Osteoblast (primary cell): ENCODE measurements around the gene PUS10. TPM values are rescaled to one million over a fixed set of nuclear protein-coding genes. Genes with fewer than 3 reads are reported as not detected.
"Not testable (repeated sequence)": the region's sequence is repeated elsewhere in the genome, so short reads cannot be mapped to it uniquely, and the experiment has no call there.

Experiments
- DNase-seq: peaks from one replicate; pipeline ENCODE4 v3.0.0; 2011; ENCODE audit warnings: low spot score, mixed read lengths; ENCODE audit not compliant: insufficient read length; ENCODE audit errors: missing footprints
- H2AFZ ChIP-seq: 2 replicates; pipeline ENCODE4 v1.6.0; 2011; ENCODE audit warnings: mild to moderate bottlenecking, low read length
- H3K27ac ChIP-seq: 2 replicates; pipeline ENCODE4 v1.5.1; 2011; ENCODE audit warnings: mild to moderate bottlenecking, low read depth, low read length, moderate library complexity
- H3K27me3 ChIP-seq: 2 replicates; pipeline ENCODE4 v1.6.0; 2012; ENCODE audit warnings: mild to moderate bottlenecking, control low read depth, inconsistent platforms, low read length, moderate library complexity; ENCODE audit not compliant: insufficient read depth
- H3K36me3 ChIP-seq: 2 replicates; pipeline ENCODE4 v1.5.1; 2011; ENCODE audit warnings: mild to moderate bottlenecking, low read length, control low read depth, moderate library complexity; ENCODE audit not compliant: insufficient read depth
- H3K4me1 ChIP-seq: 2 replicates; pipeline ENCODE4 v1.5.1; 2011; ENCODE audit warnings: mild to moderate bottlenecking, low read length, control low read depth, moderate library complexity; ENCODE audit not compliant: insufficient read depth
- H3K4me2 ChIP-seq: 2 replicates; pipeline ENCODE4 v1.6.0; 2011; ENCODE audit warnings: mild to moderate bottlenecking, low read length; ENCODE audit not compliant: insufficient read depth
- H3K4me3 ChIP-seq: fragments of 200-600 bp; sonication (generic); 3 replicates; pipeline ENCODE4 v1.5.1; 2012; ENCODE audit warnings: mild to moderate bottlenecking, low read length, inconsistent platforms; ENCODE audit not compliant: insufficient read depth
- H3K79me2 ChIP-seq: 2 replicates; pipeline ENCODE4 v1.6.0; 2012; ENCODE audit warnings: mild to moderate bottlenecking, low read length, control low read depth, inconsistent platforms; ENCODE audit not compliant: insufficient read depth
- H3K9me3 ChIP-seq: 2 replicates; pipeline ENCODE4 v1.5.1; 2011; ENCODE audit warnings: low read depth, low read length, control low read depth
- H4K20me1 ChIP-seq: 2 replicates; pipeline ENCODE4 v1.6.0; 2012; ENCODE audit warnings: mild to moderate bottlenecking, low read length, control low read depth; ENCODE audit not compliant: insufficient read depth
- total RNA-seq: library from RNA; depleted of rRNA; stranded (reverse); fragments of >200 nt; gene quantifications from 2 replicates; pipeline ENCODE4 v1.2.3, GENCODE V29; 2012
- TF ChIP-seq, protein P1 (sequence below): IDR thresholded peaks from 2 replicates; pipeline ENCODE4 v1.5.1; 2011; ENCODE audit warnings: mild to moderate bottlenecking, low read depth, low read length, moderate library complexity; ENCODE audit errors: extremely low read depth

PUS10 gene
- total RNA-seq, 1 donor = 5.8 TPM

- Histone ChIP-seq H3K9me3 (no peaks in the 10 kb centered on the region), H3K4me2 (no peak overlapping the region), H3K27ac (no peak overlapping the region), H3K79me2 (peaks cover 3% of the 10 kb centered on the region), H4K20me1 (peaks cover 6% of the 10 kb centered on the region), H3K36me3 (peaks cover 27% of the 10 kb centered on the region), H3K4me1 (no peaks in the 10 kb centered on the region), H3K4me3 (no peak overlapping the region), H3K27me3 (no peaks in the 10 kb centered on the region), H2AFZ (no peak overlapping the region)
- DNase-seq = no peak
- TF ChIP-seq, protein P1, sequence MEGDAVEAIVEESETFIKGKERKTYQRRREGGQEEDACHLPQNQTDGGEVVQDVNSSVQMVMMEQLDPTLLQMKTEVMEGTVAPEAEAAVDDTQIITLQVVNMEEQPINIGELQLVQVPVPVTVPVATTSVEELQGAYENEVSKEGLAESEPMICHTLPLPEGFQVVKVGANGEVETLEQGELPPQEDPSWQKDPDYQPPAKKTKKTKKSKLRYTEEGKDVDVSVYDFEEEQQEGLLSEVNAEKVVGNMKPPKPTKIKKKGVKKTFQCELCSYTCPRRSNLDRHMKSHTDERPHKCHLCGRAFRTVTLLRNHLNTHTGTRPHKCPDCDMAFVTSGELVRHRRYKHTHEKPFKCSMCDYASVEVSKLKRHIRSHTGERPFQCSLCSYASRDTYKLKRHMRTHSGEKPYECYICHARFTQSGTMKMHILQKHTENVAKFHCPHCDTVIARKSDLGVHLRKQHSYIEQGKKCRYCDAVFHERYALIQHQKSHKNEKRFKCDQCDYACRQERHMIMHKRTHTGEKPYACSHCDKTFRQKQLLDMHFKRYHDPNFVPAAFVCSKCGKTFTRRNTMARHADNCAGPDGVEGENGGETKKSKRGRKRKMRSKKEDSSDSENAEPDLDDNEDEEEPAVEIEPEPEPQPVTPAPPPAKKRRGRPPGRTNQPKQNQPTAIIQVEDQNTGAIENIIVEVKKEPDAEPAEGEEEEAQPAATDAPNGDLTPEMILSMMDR = no peak
Observed at GRCh38 chr2:61044636-61045035, 26.6 kb upstream of the PUS10 start.

DNA sequence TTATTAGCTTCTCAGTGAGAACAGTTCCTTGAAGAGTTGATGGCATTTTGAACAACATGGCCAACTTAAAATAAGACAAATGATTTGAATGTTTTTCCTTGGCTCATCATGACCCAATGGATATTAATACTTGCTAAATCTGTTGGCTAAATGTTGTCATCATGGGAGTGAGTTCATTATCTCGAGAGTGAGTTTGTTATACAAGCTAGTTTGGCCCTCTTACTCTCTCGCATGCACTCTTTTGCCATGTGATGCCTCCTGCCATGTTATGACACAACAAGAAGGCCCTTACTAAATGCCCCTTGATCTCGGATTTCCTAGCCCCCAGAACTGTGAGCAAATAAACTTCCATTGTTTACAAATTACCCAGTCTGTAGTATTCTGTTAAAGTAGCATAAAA, 24.8 kb upstream of the PUS10 start:
- H4K20me1 ChIP-seq = peaks cover 6% of the 10 kb centered on the region
- no peak overlapping the region for H3K4me2 ChIP-seq
- no peak overlapping the region for H2AFZ ChIP-seq
- no peak overlapping the region for H3K4me3 ChIP-seq
- no peaks in the 10 kb centered on the region for H3K4me1 ChIP-seq
- TF ChIP-seq, protein P1 = no peak
- H3K9me3 ChIP-seq = no peaks in the 10 kb centered on the region
- no peak for DNase-seq
- no peak overlapping the region for H3K27ac ChIP-seq
- H3K79me2 ChIP-seq = peaks cover 3% of the 10 kb centered on the region
- H3K36me3 ChIP-seq = peaks cover 11% of the 10 kb centered on the region
- no peaks in the 10 kb centered on the region for H3K27me3 ChIP-seq

DNA sequence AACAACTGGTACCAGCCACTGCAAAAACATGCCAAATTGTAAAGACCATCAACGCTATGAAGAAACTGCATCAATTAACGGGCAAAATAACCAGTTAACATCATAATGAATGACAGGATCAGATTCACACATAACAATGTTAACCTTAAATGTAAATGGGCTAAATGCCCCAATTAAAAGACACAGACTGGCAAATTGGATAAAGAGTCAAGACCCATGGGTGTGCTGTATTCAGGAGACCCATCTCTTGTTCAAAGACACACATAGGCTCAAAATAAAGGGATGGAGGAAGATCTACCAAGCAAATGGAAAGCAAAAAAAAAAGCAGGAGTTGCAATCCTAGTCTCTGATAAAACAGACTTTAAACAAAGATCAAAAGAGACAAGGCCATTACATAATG, 18.6 kb upstream of the PUS10 start:
- not testable (repeated sequence) for H3K4me1 ChIP-seq

DNA sequence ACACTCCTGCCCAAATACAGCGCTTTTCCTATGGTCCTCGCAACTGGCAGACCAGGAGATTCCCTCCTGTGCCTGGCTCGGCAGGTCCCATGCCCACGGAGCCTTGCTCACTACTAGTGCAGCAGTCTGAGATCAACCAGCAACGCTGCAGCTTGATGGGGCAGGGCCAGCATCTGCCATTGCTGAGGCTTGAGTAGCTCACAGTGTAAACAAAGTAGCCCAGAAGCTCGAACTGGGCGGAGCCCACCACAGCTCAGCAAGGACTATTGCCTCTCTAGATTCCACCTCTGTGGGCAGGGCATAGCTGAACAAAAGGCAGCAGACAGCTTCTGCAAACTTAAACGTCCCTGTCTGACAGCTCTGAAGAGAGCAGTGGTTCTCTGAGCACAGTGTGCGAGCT, 16.5 kb upstream of the PUS10 start:
- H3K27me3 ChIP-seq, H3K4me3 ChIP-seq, H3K4me1 ChIP-seq, DNase-seq, H3K4me2 ChIP-seq, H3K79me2 ChIP-seq, H4K20me1 ChIP-seq, H3K27ac ChIP-seq, H2AFZ ChIP-seq, H3K9me3 ChIP-seq: not testable (repeated sequence)
- peaks cover 34% of the 10 kb centered on the region for H3K36me3 ChIP-seq

More for the DNA sequence above, 18.6 kb upstream of the PUS10 start:
- H3K79me2 ChIP-seq, DNase-seq, H3K4me3 ChIP-seq, H3K4me2 ChIP-seq, H3K9me3 ChIP-seq, H3K27me3 ChIP-seq, H4K20me1 ChIP-seq, H3K27ac ChIP-seq, H2AFZ ChIP-seq: not testable (repeated sequence)
- H3K36me3 ChIP-seq = peaks cover 29% of the 10 kb centered on the region

GRCh38 chr2:61029533-61029932, 11.5 kb upstream of the PUS10 start:
- Histone ChIP-seq H3K4me1 (no peaks in the 10 kb centered on the region), H3K9me3 (no peaks in the 10 kb centered on the region), H3K27me3 (no peaks in the 10 kb centered on the region), H3K4me2 (no peak overlapping the region), H3K27ac (no peak overlapping the region), H3K36me3 (peaks cover 24% of the 10 kb centered on the region), H2AFZ (no peak overlapping the region), H3K79me2 (peaks cover 43% of the 10 kb centered on the region), H3K4me3 (no peak overlapping the region), H4K20me1 (peaks cover 7% of the 10 kb centered on the region)
- no peak for DNase-seq
- TF ChIP-seq, protein P1 = no peak
